K562 (cell line): ENCODE results near the gene UFSP1. TPM values are rescaled to one million over a fixed set of nuclear protein-coding genes. Genes with fewer than 3 reads are reported as not detected.

Experiments used
- ADNP ChIP-seq: fragments of 200-800 bp; sonication (Bioruptor generic); IDR thresholded peaks from 2 replicates; pipeline ENCODE4 v1.6.1; 2016; ENCODE audit warnings: missing genetic modification characterization, missing compliant biosample characterization
- CEBPB ChIP-seq: fragments of 450-650 bp; IDR thresholded peaks from 2 replicates; pipeline ENCODE4 v1.6.1; 2016; ENCODE audit warnings: missing genetic modification characterization, missing compliant biosample characterization
- FOXK2 ChIP-seq, 2 experiments: fragments of 450-650 bp; IDR thresholded peaks in 1 of 2; conservative IDR thresholded peaks in 1 of 2; 2 replicates each; pipeline ENCODE4 v1.6.1; 2016; ENCODE audit warnings: low read depth in 2 of 2, mild to moderate bottlenecking in 1 of 2
- HLTF ChIP-seq: fragments of 450-650 bp; IDR thresholded peaks from 2 replicates; pipeline ENCODE4 v1.6.1; 2016
- HNRNPL ChIP-seq: fragments of 200-400 bp; formaldehyde crosslinking; IDR thresholded peaks from 2 replicates; pipeline ENCODE4 v1.6.1; 2017; ENCODE audit warnings: low read depth, mild to moderate bottlenecking, low read length
- MAFG ChIP-seq: fragments of 450-650 bp; conservative IDR thresholded peaks from 2 replicates; pipeline ENCODE4 v1.6.1; 2016; ENCODE audit warnings: missing genetic modification characterization, missing compliant biosample characterization
- MAFK ChIP-seq: IDR thresholded peaks from 2 replicates; pipeline ENCODE4 v1.6.1; 2011; ENCODE audit warnings: low read length, improper control_type of control experiment
- MED1 ChIP-seq: sonication (generic); formaldehyde crosslinking; IDR thresholded peaks from 2 replicates; pipeline ENCODE4 v1.8.1; 2023; ENCODE audit warnings: missing genetic modification reagents, borderline replicate concordance
- PATZ1 ChIP-seq: fragments of 250-450 bp; sonication (Bioruptor Pico); IDR thresholded peaks from 2 replicates; pipeline ENCODE4 v1.5.0; 2020; ENCODE audit warnings: mild to moderate bottlenecking, borderline replicate concordance
- RCOR1 ChIP-seq, 2 experiments: IDR thresholded peaks; 2 replicates each; pipeline ENCODE4 v1.6.1; 2012; ENCODE audit warnings: low read depth in 2 of 2, low read length in 2 of 2, borderline replicate concordance in 1 of 2, improper control_type of control experiment in 1 of 2
- SRF ChIP-seq, 2 experiments: fragments of 250-450, 450-650 bp in 1 of 2; sonication (Bioruptor Pico) in 1 of 2; sonication (generic) in 1 of 2; formaldehyde crosslinking; IDR thresholded peaks; 2 replicates each; pipeline versions ENCODE4 v1.5.0 to v1.5.1; 2020 to 2022; ENCODE audit warnings: mild to moderate bottlenecking in 1 of 2, missing genetic modification reagents in 1 of 2
- TSC22D4 ChIP-seq: fragments of 450-650 bp; IDR thresholded peaks from 2 replicates; pipeline ENCODE4 v1.6.1; 2016; ENCODE audit warnings: missing genetic modification characterization, missing biosample characterization, control low read depth
- XRCC3 ChIP-seq: fragments of 450-650 bp; IDR thresholded peaks from 2 replicates; pipeline ENCODE4 v1.6.1; 2017; ENCODE audit warnings: mild to moderate bottlenecking, moderate library complexity
- ZBTB33 ChIP-seq: sonication (generic); formaldehyde crosslinking; IDR thresholded peaks from 2 replicates; pipeline ENCODE4 v1.8.1; 2023; ENCODE audit warnings: mild to moderate bottlenecking, missing genetic modification reagents
- ZNF143 ChIP-seq: sonication (generic); formaldehyde crosslinking; IDR thresholded peaks from 2 replicates; pipeline ENCODE4 v1.9.0; 2022; ENCODE audit warnings: mild to moderate bottlenecking, missing genetic modification reagents
- ZNF77 ChIP-seq: fragments of 250-450 bp; sonication (Bioruptor Pico); IDR thresholded peaks from 2 replicates; pipeline ENCODE4 v1.5.0; 2020
- polyA plus RNA-seq, 8 experiments: library from polyadenylated mRNA; depleted of rRNA in 4 of 8; stranded (reverse) in 5 of 8; unstranded in 3 of 8; fragments of >200 nt; fragmentation: Nextera tagmentation in 2 of 8; fragmentation: Illumina TruSeq in 1 of 8; extraction: Ambion mirVana in 2 of 8; extraction: Trizol in 1 of 8; gene quantifications; 2 replicates each; pipeline versions ENCODE4 v1.2.1 to v1.2.3, GENCODE V29; 2011 to 2014; ENCODE audit warnings: inconsistent platforms in 1 of 8, missing spikeins in 1 of 8
- total RNA-seq, 7 experiments: library from RNA; depleted of rRNA in 6 of 7; stranded (reverse); fragments of >200 nt in 6 of 7; fragmentation: Illumina TruSeq in 2 of 7; extraction: Trizol in 2 of 7; gene quantifications; 2 replicates each; pipeline versions ENCODE4 v1.2.1 to v1.2.3, GENCODE V29; 2011 to 2021; ENCODE audit warnings: low replicate concordance in 1 of 7
- TF ChIP-seq, protein P1 (sequence below): fragments of 250-450 bp; sonication (Bioruptor Pico); IDR thresholded peaks from 2 replicates; pipeline ENCODE4 v1.8.0; 2021; ENCODE audit warnings: moderate library complexity, mild to moderate bottlenecking, inconsistent platforms
- TF ChIP-seq, protein P2 (sequence below): fragments of 450-650 bp; formaldehyde crosslinking; IDR thresholded peaks from 2 replicates; pipeline ENCODE4 v1.4.0; 2020; ENCODE audit warnings: mild to moderate bottlenecking, moderate library complexity
- TF ChIP-seq, protein P3 (sequence below): sonication (generic); formaldehyde crosslinking; IDR thresholded peaks from 2 replicates; pipeline ENCODE4 v1.5.0; 2020; ENCODE audit warnings: missing genetic modification reagents

The UFSP1 gene
- total and polyA plus RNA-seq, 9 of the 15 experiments (the other 6 are each of a cell fraction or from before 2014, with no cell fraction given): 0.50 to 18.8 (median 2.1) TPM

DNA sequence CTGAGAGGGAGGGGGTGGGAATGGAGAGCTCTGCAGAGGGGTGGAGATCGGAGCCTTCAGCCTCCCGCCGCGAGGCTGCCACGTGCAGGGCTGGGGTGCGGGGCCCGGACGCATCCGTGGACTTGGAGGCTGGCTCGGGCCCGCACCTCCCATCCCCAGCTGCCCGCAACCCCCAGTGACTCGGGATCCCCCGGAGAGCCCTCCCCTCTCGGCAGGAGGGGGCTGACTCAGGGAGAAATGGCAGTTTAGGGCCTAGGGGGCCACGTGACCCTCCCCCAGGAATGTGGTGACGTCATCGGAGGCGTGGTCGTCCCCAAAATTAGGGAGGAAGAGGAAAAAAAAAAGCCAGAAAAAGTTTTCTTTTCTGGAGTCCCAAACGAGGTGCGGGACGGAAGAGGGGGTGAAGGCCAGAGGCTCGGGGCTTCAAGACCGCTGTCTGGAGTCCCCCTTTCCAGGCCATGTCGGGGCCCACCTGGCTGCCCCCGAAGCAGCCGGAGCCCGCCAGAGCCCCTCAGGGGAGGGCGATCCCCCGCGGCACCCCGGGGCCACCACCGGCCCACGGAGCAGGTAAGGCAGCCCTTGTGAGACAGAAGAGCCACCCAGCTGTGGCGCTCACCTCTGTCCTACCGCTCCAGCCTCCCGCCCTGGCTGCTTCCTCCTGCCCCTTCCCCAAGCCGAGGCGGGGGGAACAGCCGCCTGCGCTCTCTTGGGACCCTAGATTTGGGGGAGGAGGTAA is 22.3 kb downstream of the UFSP1 start, which contains the start of gene TRIP6 (continued):
- TF ChIP-seq RCOR1 (IDR thresholded peaks at IDR 0.05; ENCODE audit: borderline replicate concordance in 1 of 2, low read depth in 2 of 2, low read length in 2 of 2): peak in 1 of 2 experiments; percentile 41; a peak in 1 of 4 replicates
- TF ChIP-seq, protein P1, sequence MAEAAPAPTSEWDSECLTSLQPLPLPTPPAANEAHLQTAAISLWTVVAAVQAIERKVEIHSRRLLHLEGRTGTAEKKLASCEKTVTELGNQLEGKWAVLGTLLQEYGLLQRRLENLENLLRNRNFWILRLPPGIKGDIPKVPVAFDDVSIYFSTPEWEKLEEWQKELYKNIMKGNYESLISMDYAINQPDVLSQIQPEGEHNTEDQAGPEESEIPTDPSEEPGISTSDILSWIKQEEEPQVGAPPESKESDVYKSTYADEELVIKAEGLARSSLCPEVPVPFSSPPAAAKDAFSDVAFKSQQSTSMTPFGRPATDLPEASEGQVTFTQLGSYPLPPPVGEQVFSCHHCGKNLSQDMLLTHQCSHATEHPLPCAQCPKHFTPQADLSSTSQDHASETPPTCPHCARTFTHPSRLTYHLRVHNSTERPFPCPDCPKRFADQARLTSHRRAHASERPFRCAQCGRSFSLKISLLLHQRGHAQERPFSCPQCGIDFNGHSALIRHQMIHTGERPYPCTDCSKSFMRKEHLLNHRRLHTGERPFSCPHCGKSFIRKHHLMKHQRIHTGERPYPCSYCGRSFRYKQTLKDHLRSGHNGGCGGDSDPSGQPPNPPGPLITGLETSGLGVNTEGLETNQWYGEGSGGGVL (CRISPR knock-in tag): no peak
- TF ChIP-seq TSC22D4 (tag): no peak
- TF ChIP-seq MAFG: peak; percentile 64
- no peak for TF ChIP-seq CEBPB (tag)
- TF ChIP-seq, protein P2, sequence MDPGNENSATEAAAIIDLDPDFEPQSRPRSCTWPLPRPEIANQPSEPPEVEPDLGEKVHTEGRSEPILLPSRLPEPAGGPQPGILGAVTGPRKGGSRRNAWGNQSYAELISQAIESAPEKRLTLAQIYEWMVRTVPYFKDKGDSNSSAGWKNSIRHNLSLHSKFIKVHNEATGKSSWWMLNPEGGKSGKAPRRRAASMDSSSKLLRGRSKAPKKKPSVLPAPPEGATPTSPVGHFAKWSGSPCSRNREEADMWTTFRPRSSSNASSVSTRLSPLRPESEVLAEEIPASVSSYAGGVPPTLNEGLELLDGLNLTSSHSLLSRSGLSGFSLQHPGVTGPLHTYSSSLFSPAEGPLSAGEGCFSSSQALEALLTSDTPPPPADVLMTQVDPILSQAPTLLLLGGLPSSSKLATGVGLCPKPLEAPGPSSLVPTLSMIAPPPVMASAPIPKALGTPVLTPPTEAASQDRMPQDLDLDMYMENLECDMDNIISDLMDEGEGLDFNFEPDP: no peak
- peak; percentile 56 to 58; a peak in 2 of 4 replicates for TF ChIP-seq FOXK2 (conservative IDR thresholded peaks at IDR 0.05 in 1 of 2, IDR thresholded peaks at IDR 0.05 in 1 of 2; ENCODE audit: low read depth in 2 of 2)
- no peak for TF ChIP-seq XRCC3
- peak; percentile 56 for TF ChIP-seq MAFK
- TF ChIP-seq MED1 (CRISPR knock-in tag): no peak
- no peak for TF ChIP-seq ZNF77 (CRISPR knock-in tag)
- no peak for TF ChIP-seq PATZ1
- no peak for TF ChIP-seq ZNF143 (CRISPR knock-in tag)
- no peak for TF ChIP-seq HLTF
- TF ChIP-seq ZBTB33: 0 out of 2 replicates have a peak, but pooled peaks have one; percentile 36
- TF ChIP-seq SRF (CRISPR knock-in tag; IDR thresholded peaks at IDR 0.05): peak in 1 of 2 experiments; percentile 44; a peak in 1 of 4 replicates
- TF ChIP-seq ADNP (tag): no peak
- no peak for TF ChIP-seq HNRNPL
- TF ChIP-seq, protein P3, sequence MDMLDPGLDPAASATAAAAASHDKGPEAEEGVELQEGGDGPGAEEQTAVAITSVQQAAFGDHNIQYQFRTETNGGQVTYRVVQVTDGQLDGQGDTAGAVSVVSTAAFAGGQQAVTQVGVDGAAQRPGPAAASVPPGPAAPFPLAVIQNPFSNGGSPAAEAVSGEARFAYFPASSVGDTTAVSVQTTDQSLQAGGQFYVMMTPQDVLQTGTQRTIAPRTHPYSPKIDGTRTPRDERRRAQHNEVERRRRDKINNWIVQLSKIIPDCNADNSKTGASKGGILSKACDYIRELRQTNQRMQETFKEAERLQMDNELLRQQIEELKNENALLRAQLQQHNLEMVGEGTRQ: peak; percentile 98
